HAP-1 (cell line): Measurements from ENCODE around the gene BIRC7.

Source experiments
- DNase-seq, 2 experiments: peaks; one replicate each; pipeline ENCODE4 v3.0.0-alpha.2; 2016 to 2020; ENCODE audit warnings: low spot score in 2 of 2
- H3K27me3 ChIP-seq: fragments of 250-450 bp; sonication (Bioruptor Pico); 2 replicates; pipeline ENCODE4 v1.5.1; 2020; ENCODE audit warnings: low read depth, mild to moderate bottlenecking, moderate library complexity
- H3K36me3 ChIP-seq: fragments of 250-450 bp; sonication (Bioruptor Pico); replicated peaks from 2 replicates; pipeline ENCODE4 v1.5.1; 2020; ENCODE audit warnings: mild to moderate bottlenecking
- H3K4me1 ChIP-seq: fragments of 250-450 bp; sonication (Bioruptor Pico); 2 replicates; pipeline ENCODE4 v1.5.1; 2020; ENCODE audit warnings: mild to moderate bottlenecking
- H3K4me3 ChIP-seq: fragments of 250-450 bp; sonication (Bioruptor Pico); 2 replicates; pipeline ENCODE4 v1.5.1; 2020; ENCODE audit warnings: mild to moderate bottlenecking, moderate library complexity
- H3K9me3 ChIP-seq: fragments of 250-450 bp; sonication (Bioruptor Pico); 2 replicates; pipeline ENCODE4 v1.5.1; 2020; ENCODE audit warnings: mild to moderate bottlenecking, moderate library complexity
- in situ Hi-C: fragments of 300-500 bp; cut with MboI; formaldehyde crosslinking; loops from 3 replicates; pipeline ENCODE4 v1.14.3; 2020; ENCODE audit warnings: low sequenced_read_pairs, inconsistent platforms, mixed read lengths

The BIRC7 gene

GRCh38 chr20:63196768-63197470 lies 38.8 kb upstream of the BIRC7 start:
- DNase-seq, result no peak
- in situ Hi-C loops, result no loop called here
- Histone ChIP-seq H3K9me3 (no peaks in the 10 kb centered on the region), H3K4me3 (no peak overlapping the region), H3K4me1 (no peaks in the 10 kb centered on the region), H3K36me3 (peaks cover 43% of the 10 kb centered on the region), H3K27me3 (no peaks in the 10 kb centered on the region)

DNA sequence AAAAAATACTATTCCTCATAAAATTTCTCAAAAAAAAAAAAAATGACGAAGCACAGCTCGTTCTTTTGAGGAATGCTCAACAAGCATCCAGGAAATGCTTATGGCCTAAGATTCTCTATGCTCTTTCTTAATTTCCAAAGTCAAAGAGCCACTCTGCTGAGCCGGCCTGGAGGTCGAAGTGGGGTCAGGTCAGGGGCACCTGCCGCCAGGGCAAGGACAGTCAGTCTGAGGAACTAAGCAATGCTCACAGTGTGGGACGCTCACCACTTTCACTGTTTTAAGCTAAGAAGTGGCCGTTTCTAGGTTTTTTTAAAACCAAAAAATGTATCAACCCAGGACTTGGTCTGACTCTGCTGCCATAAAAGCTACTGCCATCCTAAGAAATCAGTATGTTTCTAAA lies 37.1 kb upstream of the BIRC7 start:
- Histone ChIP-seq H3K36me3 (peaks cover 60% of the 10 kb centered on the region), H3K9me3 (no peaks in the 10 kb centered on the region), H3K4me1 (no peaks in the 10 kb centered on the region), H3K27me3 (no peaks in the 10 kb centered on the region), H3K4me3 (no peak overlapping the region)
- in situ Hi-C loops, result no loop called here
- DNase-seq, result no peak

DNA sequence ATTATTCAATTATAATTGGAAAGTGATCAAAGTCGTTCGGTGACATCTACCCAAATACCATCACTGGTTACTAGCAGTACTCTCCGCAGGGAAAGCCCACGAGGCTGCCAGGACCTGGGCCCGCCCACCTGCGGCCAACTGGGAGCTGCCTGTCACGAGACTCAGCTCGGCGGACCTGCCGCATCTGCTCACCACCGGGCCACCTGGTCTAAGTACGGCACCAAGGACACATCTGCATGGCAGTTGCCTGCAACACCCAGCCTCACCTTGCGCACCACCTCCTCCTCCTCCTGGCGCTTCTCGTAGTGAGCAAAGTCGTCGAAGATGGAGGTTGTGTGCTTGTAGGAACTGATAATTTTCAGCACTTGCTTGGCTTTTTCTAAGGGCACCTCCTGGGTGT lies 33.7 kb upstream of the BIRC7 start:
- Histone ChIP-seq H3K4me1 (no peaks in the 10 kb centered on the region), H3K36me3 (peaks cover 73% of the 10 kb centered on the region), H3K9me3 (no peaks in the 10 kb centered on the region), H3K4me3 (no peak overlapping the region), H3K27me3 (no peaks in the 10 kb centered on the region)
- in situ Hi-C loops, result no loop called here
- DNase-seq, result no peak

- no peaks in the 10 kb centered on the region for H3K9me3 ChIP-seq
- peaks cover 75% of the 10 kb centered on the region for H3K36me3 ChIP-seq
- H3K27me3 ChIP-seq, result no peaks in the 10 kb centered on the region
- in situ Hi-C loops, result no loop called here
- no peak overlapping the region for H3K4me3 ChIP-seq
- no peaks in the 10 kb centered on the region for H3K4me1 ChIP-seq
- no peak for DNase-seq
Observed at GRCh38 chr20:63202811-63203526, 32.7 kb upstream of the BIRC7 start.

DNA sequence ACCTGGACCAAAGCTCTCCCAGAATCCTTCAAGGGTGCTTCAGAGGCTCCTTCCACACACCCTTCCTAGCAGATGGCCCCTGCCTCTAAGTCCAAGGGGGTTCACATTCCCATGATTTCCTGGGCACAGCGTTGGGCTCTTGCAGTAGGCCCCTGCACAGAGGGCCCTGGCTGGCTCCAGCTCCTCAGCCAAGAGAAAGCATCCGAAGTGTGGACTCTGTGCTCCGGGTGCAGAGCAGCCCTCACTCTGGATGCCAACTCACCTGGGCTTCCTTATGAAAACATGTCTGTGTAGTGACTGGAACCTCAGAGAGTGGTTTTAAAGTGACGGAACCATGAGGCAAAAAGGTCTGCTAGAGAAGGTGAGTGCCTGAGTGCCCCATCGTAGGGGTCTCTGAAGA lies 31.3 kb upstream of the BIRC7 start:
- no peak for DNase-seq
- Histone ChIP-seq H3K4me3 (no peak overlapping the region), H3K9me3 (no peaks in the 10 kb centered on the region), H3K4me1 (no peaks in the 10 kb centered on the region), H3K27me3 (no peaks in the 10 kb centered on the region), H3K36me3 (peaks cover 88% of the 10 kb centered on the region)
- in situ Hi-C loops, result no loop called here

DNA sequence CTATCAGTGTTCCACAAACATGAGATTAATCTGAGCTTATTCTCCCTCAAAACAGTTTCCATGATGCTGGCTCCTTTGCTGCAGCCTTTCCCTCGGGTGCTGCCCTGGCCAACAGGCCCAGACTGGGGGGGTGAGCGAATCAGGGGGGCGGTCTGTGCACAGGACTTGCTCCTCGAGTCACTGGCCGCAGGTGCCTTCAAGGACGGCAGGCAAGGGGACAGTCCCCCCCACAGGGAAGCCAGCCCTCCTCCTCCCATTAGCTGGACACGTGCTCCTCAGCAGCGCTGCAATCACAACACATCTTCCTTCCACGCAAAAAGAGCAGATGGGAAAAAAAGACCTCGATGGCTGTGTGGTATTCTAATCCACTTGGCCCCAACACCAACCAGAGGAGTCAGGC lies 29.8 kb upstream of the BIRC7 start:
- Histone ChIP-seq H3K36me3 (peaks cover 97% of the 10 kb centered on the region), H3K9me3 (no peaks in the 10 kb centered on the region), H3K27me3 (no peaks in the 10 kb centered on the region), H3K4me1 (no peaks in the 10 kb centered on the region), H3K4me3 (no peak overlapping the region)
- in situ Hi-C loops, result no loop called here
- DNase-seq, result no peak

DNA sequence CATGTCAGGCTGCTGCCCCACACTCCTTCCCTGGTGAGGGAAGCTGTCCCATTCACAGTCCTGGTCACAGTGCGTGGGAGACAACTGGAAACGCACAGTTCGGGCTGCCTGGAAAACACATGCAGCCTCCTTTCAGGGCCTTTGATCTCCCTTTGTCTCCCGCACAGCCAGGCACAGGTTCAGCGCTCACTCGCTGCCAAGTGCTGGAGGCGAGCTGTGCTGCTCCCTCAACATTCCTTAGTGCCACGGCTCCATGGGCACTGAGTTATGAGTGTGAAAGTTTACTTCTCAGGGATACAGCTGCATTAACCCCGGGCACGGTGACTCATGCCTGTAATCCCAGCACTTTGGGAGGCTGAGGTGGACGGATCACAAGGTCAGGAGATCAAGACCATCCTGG lies 28.8 kb upstream of the BIRC7 start:
- Histone ChIP-seq H3K9me3 (no peaks in the 10 kb centered on the region), H3K27me3 (no peaks in the 10 kb centered on the region), H3K4me3 (no peak overlapping the region), H3K36me3 (peaks cover 97% of the 10 kb centered on the region), H3K4me1 (no peaks in the 10 kb centered on the region)
- in situ Hi-C loops, result no loop called here
- DNase-seq, result no peak

DNA sequence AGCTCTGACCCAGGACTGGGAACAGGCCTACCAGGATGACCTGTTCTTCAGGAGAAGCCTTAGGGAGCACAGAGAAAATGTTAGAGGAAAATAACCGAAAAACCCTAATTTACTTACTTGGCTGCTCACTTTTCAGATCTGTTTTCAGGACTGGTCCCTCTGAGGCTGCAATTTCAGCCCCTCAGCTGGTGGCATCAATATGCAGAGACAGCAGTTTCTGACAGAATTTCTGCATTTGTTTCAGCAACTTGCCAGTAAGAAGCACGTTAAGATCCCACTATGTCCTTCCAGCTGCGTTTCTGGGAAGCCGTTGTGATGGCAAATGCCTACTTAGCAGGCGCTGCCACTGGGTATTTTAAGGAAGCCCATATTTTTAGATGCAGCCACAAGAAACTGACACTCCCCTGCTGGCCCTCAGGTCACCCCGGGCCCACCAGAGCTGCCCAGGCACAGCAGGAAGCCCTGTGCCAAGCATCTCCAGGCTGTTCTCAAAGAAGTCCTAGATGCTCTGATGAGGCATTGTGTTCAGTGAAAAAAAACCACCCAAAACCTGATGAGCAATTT lies 27.3 kb upstream of the BIRC7 start:
- no peak for DNase-seq
- Histone ChIP-seq H3K36me3 (peaks cover 97% of the 10 kb centered on the region), H3K4me1 (no peaks in the 10 kb centered on the region; the same call in 1 of the 2 replicates), H3K9me3 (no peaks in the 10 kb centered on the region), H3K4me3 (no peak overlapping the region), H3K27me3 (no peaks in the 10 kb centered on the region)
- in situ Hi-C loops, result no loop called here

- peaks cover 97% of the 10 kb centered on the region for H3K36me3 ChIP-seq
- H3K4me1 ChIP-seq, result peaks cover 9% of the 10 kb centered on the region
- H3K27me3 ChIP-seq, result no peaks in the 10 kb centered on the region
- H3K4me3 ChIP-seq, result no peak overlapping the region
- in situ Hi-C loops, result no loop called here
- no peaks in the 10 kb centered on the region for H3K9me3 ChIP-seq
- no peak for DNase-seq
Observed at GRCh38 chr20:63210011-63210605, 25.6 kb upstream of the BIRC7 start.

DNA sequence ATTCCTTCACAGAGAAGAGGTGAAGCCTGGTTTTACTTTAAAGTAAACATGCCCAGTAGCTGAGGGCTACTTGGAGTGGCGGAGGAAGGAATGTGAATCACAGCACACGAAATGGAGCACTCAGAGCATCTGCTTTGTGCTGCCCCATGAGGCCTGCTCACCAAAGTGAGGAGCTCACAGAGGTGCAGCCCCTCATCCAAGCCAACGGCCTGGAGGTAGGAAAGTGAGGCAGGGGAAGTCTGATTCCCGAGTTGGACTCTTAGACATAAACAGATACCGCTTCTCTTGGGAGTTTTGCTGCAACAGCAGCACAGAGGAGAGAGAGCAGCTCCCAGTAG lies 23.3 kb upstream of the BIRC7 start:
- Histone ChIP-seq H3K4me1 (peaks cover 15% of the 10 kb centered on the region), H3K9me3 (no peaks in the 10 kb centered on the region), H3K36me3 (peaks cover 82% of the 10 kb centered on the region), H3K27me3 (no peaks in the 10 kb centered on the region), H3K4me3 (no peak overlapping the region)
- in situ Hi-C loops, result no loop called here
- DNase-seq, result no peak

DNA sequence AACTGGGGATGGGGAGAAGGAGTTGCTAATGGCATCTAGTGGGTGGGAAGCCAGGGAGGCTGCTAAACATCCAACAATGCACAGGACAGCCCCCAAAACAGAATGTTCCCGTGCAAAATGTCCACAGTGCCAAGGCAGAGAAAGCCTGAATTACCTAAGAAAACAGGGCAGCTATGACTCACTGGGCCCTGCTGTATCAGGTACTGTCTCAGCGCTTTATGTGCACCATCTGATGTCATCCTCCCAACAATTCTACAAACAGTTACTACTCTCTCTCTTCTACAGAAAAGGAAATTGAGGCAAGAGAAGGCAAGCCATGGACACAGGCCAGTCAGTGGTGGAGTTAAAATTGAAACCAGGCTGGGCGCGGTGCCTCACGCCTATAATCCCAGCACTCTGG lies 22.9 kb upstream of the BIRC7 start:
- no peak for DNase-seq
- Histone ChIP-seq H3K9me3 (no peaks in the 10 kb centered on the region), H3K4me3 (no peak overlapping the region), H3K4me1 (peaks cover 15% of the 10 kb centered on the region), H3K36me3 (peaks cover 78% of the 10 kb centered on the region), H3K27me3 (no peaks in the 10 kb centered on the region)
- in situ Hi-C loops, result no loop called here

DNA sequence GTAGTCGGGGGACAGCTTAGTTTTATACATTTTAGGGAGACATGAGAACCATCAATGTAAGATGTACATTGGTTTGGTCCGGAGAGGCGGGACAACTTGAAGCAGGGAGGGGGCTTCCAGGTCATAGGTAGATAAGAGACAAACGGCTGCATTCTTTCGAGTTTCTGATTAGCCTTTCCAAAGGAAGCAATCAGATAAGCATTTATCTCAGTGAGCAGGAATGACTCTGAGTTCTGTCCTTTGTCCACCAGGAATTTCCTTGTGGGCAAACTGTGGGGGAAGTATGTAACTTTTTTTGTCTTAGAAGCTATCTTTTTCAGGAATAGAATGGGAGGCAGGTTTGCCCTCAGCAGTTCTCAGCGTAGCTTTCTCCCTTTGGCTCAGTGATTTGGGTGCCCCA lies 21.2 kb upstream of the BIRC7 start:
- H3K4me3 ChIP-seq, result peak overlapping the region; percentile 66
- peaks cover 15% of the 10 kb centered on the region for H3K4me1 ChIP-seq
- in situ Hi-C loops, result no loop called here
- DNase-seq, result no peak
- H3K9me3 ChIP-seq, result no peaks in the 10 kb centered on the region
- no peaks in the 10 kb centered on the region for H3K27me3 ChIP-seq
- peaks cover 61% of the 10 kb centered on the region for H3K36me3 ChIP-seq

GRCh38 chr20:63215101-63216040 lies 20.3 kb upstream of the BIRC7 start:
- H3K36me3 ChIP-seq, result peaks cover 53% of the 10 kb centered on the region

More at GRCh38 chr20:63215101-63216040, 20.3 kb upstream of the BIRC7 start:
- H3K4me3 ChIP-seq, result peak overlapping the region; percentile 66
- peaks cover 15% of the 10 kb centered on the region for H3K4me1 ChIP-seq
- peak; percentile 23 to 70 for DNase-seq
- H3K9me3 ChIP-seq, result no peaks in the 10 kb centered on the region
- H3K27me3 ChIP-seq, result no peaks in the 10 kb centered on the region
- in situ Hi-C loops, result no loop called here
